NCI-H524 treated with DMSO at 0.1 percent for 48 hours (cell line): ENCODE results near the gene APPL1.
"Not testable (repeated sequence)": the region's sequence is repeated elsewhere in the genome, so short reads cannot be mapped to it uniquely, and the experiment has no call there.

Experiments
- DNase-seq: peaks from one replicate; lab custom pipeline; 2025; lab: John Stamatoyannopoulos, UW

Gene APPL1

DNA sequence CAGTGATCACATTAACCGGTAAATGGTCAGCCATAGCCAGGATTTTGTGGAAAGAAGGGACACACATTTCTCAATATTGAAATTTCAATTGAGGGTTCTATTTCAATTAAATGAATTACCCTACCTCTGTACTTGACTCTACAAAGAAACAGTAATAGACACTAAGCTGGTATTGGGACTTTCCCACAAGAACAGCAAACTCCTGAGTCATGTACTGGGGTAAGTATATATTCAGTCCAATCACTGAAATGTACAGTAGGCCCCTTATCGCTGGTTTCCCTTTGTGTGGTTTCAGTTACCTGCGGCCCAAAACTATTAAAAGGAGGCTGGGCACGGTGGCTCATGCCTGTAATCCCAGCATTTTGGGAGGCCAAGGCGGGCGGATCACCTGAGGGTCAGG lies 47.3 kb downstream of the APPL1 start:
- DNase-seq, result no peak

DNA sequence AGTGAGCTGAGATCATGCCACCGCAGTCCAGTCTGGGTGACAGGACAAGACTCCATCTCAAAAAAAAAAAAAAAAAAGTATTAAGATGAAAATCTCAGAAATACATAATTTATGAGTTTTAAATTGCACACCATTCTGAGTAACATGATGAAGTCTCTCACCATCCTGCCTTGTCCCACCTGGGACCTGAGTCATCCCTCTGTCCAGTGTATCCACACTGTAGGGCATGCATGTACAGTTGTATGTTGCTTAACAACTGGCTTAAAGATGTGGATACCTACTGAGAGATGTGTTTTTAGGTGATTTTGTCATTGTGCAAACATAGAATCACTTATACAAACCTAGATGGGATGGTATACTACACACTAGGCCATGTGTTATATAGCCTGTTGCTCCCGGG lies 47.9 kb downstream of the APPL1 start:
- DNase-seq, result no peak

DNA sequence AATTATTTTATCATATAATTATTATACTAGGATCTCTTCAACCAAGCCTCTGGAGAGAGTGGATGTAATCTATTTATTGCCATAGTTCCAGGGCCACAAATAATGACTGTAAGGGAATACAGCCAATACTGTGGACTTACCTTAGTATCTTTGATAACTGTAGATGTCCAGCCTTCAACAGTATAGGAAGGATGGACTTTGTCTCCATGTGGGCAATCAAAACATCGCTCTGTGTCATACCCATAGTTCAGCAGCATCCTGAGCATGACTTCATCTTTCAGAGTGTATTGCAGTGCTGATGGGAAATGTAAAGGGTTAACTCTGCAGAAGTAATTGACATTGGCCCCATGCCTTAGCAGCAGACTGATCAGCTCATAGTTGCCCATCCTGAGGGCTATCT lies 50.7 kb downstream of the APPL1 start:
- no peak for DNase-seq

DNA sequence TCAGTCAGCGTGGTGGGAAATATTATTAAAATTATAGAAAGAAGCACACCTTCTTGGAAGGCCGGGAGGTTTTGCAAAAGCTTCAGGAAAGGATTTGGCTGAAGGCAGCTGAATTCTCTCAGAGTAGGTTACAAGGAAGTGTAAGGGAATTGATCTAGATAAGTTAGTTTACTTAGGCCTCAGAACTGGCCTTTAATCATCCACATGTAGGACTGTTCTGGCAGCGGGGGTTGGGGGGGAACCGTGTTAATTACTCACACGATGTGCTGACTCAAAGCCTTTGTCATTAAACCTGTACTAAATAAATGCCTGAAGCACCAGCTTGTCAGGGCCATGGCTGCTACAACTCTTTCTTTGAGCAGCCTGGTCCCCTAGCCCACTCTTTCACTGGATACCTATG lies 52.2 kb downstream of the APPL1 start:
- no peak for DNase-seq

DNA sequence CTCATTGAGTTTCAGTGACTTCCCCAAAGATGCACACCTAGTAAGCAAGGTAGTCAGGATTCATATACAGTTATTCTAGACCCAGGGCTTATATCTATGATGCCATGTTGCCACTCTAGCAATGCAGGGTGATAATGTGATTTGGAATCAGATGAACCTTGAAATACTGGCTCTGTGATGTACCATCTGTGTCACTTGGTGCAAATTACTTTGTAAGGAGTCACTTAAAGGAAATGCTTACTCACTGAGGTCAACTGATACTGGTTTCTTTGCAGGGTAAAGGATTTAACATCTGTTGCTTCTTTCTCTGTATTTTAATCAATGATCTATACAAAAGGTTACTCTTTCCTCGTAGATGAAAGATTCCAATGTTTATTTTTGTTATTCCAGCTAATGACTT lies 54.2 kb downstream of the APPL1 start:
- DNase-seq, result peak; percentile 62

DNA sequence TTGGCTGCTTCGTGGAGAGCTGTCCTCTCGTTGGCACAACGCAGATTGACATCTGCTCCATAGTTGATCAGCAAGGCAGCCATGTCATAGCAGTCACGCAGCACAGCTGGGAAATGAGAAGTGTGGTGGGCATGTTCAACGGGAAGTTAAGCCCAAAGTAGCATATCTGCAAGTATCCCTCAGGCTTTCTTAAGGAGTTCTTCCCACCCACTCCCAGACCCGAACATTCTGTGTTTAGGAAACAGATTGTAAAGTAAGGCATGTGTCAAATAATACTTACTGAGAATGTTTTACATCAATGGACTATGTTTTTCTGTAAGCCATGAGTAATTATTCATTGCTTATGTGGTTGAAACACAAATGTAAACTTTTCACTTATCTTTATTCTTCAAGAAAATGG lies 55.8 kb downstream of the APPL1 start:
- DNase-seq, result no peak

DNA sequence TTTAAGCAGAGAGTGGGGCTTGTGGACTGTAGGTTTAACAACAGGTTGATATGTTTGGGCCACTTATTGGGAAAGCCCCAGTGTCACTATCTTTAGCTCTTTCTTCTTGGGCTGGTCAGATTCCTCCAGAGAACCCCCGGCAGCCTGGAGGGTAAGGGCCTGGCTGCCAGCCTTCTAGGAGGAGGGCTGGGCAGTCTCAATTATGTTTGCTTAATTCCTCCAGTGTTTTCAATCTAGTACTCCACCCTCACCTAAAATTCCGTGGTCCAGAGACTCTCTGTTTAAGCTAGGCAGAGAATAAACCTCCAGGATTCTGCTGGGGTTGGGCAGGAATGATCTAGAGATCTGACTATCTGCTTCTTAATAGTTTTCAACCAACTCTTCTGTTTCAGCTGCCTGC lies 59.7 kb downstream of the APPL1 start:
- DNase-seq, result no peak

DNA sequence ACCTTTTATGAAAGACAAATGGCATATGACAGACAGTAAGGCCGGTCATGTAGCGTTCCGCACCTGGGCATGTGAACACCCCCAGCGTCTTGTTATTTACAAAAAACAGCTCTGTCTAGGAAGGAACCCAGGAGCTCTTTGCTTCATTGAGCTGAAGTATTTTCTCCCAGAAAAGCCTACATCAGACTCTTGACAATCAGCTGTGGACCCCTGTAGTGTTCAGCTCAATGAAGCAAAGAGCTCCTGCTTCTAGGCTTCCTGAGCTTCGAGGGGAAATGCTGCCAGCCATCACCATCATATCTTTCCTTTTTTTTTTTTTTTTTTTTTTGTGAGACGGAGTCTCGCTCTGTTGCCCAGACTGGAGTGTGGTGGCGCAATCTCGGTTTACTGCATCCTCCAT lies 60.9 kb downstream of the APPL1 start:
- no peak for DNase-seq

DNA sequence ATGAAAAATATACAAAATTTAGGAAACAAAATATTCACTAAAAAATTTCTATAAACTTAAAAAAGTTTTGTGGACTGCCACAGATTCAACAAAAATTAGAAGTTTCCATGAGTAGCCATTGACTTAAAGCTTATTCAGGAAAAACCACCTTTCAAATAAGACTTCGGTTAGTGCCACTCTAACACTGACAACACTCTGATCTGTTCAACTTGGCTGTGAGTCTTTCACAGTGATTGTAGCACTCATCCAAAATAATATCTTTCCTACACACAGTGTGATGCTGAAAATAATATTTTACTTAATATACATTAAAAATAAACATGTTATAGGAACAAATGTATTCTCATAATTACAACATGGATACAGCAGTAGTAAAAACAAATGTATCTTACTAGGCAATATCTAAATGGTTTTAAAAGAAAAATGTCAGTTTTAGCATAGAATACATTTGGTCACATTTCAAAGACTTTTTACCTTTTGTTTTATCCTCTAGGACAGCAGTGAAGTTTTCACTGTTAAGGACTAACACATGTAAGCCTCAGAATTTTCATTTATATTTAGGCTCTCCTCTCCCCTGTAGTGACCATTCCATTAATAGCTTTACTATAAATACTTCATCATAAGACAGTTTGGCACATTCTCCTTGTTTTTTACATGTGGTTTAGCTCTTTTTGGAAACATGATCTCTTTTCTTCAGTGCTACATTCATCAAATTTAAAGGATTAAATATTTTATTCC lies 64.8 kb downstream of the APPL1 start, which contains the start of gene ASB14:
TSS of gene ASB14 (minus strand) at position 527 of the 738 bp plus-strand sequence. CDS start 652 bp downstream, outside the sequence.
- no peak for DNase-seq

DNA sequence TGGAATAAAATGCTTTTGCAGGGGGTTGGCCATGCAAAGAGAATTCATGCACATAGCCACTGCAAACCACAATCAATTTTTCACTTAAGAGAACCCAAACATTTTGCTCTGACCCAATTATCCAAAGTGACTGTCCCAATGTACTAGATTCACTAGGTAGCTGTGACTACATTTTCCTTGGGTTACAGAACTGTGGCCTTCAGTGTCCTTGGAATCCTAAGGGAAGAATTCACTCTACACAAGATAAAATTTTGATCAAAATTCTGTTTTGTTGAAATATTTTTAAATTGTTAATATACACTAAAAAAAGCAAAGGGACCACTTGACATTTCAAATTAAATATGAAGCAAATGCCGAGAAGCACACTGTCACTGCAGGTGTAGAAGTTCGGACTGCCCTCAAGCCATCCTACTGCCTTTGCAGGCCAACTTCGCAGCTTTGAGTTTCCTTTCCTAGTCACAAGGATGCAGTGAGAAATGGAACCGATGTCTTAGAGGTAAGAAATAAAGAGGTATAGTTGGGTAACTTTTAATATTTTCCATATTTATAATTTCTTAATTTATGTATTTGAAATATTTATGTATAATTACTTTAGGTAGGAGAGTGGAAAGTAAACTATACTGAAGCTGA lies 65.5 kb downstream of the APPL1 start:
- DNase-seq, result no peak

DNA sequence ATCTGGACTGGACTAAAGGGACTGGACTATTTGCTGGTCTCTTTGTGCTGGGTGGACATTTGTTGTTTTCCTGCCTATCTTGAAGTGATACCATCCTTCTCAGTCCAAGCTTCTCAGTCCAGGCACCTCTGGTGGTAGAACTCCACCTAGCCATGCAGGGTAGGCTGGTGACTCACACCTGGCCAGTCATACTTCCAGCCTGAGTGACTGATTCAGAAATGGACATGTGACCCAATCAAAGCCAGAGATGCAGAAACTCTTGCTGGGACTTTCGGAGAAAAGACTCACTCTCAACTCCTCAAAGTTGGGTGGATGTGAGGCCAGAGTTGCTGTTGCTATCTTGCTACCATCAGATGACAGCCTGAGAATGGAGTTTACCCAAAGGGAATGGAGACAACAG lies 70.5 kb downstream of the APPL1 start:
- DNase-seq, result no peak

DNA sequence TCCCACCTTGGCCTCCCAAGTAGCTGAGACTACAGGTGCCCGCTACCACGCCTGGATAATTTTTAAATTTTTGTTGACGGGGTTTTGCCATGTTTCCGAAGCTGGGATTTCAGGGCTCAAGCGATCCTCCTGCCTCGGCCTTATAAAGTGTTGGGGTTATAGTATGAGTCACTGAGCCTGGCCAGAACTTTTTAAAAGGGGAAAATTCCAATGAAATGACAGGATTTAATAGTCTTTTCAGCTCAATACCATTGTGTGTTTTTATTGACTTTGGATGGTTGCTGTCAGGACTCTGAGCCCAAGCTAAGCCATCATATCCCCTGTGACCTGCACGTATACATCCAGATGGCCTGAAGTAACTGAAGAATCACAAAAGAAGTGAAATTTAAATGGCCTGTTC lies 76.0 kb downstream of the APPL1 start:
- DNase-seq, result not testable (repeated sequence)

DNA sequence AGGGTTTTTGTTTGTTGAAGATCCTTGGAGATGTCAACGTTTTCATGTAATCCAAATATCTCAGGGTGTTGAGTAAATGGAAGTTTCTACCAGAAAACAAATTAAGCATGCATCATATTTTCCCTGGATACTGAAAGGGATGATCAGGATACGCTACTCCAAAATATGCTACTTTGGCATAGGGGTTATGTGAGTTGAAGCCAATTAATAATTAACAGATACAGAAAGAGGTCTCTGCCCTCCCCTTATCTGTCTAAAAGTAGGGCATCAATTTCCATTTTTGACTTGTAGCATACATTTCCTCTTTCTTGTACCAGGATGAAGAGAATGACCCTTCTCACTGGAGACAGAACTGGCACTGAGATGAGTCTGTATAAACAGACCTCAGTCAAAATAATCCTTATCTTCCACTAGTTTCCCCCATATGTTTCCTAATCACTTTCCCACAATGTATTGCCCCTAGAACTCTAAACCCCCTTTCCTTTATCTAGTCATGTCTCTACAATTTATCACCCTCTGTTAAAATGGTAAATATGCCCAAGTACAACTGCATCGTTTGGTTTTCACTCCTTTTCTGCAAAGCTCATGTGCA lies 82.3 kb downstream of the APPL1 start:
- DNase-seq, result no peak

DNA sequence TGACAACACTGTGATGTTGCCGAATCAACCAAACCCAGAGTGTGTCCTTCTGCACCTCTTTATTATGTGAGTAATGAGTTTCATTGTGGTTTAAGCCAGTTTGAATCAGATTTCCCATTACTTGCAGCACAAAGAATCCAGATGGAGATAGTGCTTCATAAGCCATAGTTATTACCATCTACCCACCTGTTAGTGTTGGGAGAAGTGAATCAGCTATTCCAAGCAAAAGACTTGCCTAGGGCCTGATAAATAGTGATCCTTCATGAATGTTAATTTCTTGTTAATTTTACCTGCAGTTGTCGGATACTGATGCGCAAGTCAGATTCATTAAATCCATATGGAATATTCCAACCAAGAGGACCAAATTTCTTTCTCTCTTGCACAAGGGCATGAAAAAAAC lies 86.7 kb downstream of the APPL1 start:
- DNase-seq, result no peak
